Measurements from ENCODE around the gene TMEFF2.

TMEFF2 gene

DNA sequence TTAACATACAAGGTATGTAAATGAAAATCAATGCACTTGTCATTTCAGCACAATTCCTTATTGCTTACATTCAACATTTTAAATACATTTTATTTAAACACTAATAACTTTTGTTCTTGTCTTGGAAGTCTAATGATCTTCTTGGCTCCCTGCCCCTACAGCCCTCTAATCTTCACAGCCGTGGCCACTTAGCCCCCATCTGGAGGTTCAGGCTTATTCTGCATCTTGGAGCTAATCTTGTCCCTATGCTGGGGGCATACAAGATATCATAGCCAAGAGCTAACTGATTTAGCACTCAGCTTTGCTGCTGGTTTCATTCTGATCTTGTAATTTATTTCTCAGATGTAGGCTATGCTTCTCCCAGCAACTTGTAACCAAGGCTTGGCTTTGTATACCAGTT, 140.8 kb downstream of the TMEFF2 start:
- no peak for DNase-seq

- no peak for DNase-seq
Measured at GRCh38 chr2:192051533-192051932, 143.2 kb downstream of the TMEFF2 start.

GRCh38 chr2:192049362-192049761, 145.4 kb downstream of the TMEFF2 start:
- no peak for DNase-seq

DNA sequence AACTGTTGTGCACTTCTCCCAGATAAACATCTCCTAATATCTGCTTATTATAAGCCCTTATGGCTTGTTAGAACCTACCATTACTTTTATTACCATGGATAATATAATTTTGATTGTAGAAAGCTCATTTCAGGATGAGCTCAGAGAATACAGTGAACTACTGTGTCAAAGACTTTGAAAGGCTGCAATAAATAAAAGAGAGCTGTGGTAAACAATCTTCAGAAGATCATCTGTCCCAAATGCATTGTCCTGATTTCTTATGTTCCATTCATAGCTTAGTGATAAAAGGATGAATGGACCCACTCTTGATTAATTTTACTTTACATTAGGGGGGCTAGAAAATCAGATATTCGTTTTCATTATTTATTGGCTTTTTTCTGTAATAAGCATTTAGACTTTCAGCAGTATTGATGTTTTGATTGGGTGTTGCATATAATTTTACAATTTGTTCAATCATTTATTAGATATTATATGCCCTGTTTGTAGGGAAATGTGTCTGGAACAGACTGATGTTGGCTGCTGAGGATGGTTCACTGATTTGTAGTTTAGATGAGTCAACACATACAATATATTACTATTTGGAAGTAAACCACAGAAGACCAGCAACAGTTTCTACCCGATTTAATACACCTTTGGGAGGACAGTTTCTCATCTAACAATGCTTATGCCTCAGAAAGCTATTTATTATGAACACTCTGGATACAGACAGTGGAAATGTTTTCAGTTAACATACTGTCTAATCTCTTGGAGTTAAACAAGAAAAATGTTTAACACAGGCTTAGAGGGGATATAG, 147.2 kb downstream of the TMEFF2 start:
- no peak for DNase-seq

GRCh38 chr2:192044496-192044895, 150.2 kb downstream of the TMEFF2 start:
- no peak for DNase-seq

- DNase-seq, result no peak
Measured at GRCh38 chr2:192043216-192043870, 151.4 kb downstream of the TMEFF2 start.

DNA sequence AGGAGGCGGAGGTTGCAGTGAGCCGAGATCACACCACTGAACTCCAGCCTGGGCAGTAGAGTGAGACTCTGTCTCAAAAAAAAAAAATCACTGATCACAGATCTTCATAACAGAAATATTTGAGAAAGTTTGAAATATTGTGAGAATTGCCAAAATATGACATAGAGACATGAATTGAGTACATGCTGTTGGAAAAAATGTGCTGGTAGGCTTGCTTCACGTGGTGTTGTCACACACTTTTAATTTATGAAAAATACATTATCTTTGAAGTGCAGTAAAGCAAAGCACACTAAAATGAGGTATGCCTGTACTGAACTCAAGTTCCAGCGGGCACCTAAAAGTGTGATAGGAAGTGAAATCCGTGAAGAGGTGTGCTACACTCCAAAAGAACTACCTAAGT, 152.6 kb downstream of the TMEFF2 start:
- DNase-seq, result no peak

- no peak for DNase-seq
Measured at GRCh38 chr2:192038110-192038509, 156.6 kb downstream of the TMEFF2 start.

DNA sequence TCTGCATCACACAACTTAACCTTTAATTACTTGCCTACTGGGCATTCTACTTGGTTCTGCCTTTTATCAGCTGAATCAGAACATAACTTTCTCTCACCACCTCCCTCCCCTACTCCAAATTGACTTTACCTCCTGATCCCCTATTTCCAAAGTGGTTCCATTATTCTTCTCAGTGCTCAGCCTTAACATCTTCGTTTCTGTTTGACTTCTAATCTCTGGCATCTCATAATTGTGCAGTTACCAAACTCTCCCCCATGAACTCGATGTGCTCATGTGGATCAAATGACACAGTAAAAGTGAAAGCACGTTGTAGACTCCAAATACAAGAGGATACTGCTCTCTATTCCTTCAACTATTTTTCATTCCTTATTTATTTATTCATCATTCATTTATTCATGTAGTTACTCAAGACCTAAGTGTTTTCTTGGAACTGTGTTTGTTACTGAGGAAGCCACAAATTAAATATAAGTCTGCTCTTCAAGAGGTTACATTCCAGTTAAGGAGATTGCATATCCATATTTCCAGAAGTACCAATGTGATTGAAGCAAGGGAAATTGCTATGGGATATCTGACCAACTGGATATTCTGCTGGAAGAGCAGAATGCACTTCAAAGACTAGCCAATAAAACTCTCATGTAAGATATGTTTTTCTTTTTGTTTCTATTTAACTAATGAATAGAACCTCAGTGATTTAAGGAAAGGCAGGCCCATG, 158.8 kb downstream of the TMEFF2 start:
- DNase-seq, result no peak

- DNase-seq, result no peak
Measured at GRCh38 chr2:192030856-192031255, 163.9 kb downstream of the TMEFF2 start.

GRCh38 chr2:192030289-192030688, 164.4 kb downstream of the TMEFF2 start:
- DNase-seq, result no peak

DNA sequence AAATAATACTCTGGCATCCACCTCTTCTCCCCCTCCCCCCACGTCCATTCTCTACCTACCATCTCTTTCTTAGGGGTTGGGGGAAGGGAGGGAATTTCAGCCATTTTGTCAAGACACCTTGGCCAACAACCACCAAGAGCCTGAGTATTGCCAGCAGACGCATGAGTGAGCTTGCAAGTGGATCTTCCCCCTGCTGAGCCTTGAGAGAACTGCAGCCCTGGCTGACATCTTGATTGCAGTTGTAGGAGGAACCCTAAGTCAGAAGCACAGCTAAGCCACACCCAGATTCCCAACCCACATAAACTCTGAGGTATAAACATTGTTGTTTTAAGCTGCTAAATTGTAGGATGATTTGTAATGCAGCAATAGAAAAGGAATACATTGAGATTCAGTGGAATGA, 165.6 kb downstream of the TMEFF2 start:
- DNase-seq, result no peak

DNA sequence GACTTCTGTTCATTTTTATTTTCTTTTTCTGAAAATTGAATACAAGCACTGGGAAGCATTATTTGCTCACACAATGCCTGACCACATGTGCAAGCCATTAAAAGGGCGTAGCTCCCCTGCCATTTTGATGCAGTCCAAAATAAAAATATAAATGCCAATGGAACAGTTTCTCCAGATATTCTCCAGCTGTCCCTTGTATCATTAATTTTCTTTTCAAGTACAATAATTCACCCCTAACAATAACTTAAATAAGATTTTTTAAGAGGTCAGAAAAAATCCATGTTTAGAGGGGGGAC, 168.0 kb downstream of the TMEFF2 start:
- DNase-seq, result no peak

DNA sequence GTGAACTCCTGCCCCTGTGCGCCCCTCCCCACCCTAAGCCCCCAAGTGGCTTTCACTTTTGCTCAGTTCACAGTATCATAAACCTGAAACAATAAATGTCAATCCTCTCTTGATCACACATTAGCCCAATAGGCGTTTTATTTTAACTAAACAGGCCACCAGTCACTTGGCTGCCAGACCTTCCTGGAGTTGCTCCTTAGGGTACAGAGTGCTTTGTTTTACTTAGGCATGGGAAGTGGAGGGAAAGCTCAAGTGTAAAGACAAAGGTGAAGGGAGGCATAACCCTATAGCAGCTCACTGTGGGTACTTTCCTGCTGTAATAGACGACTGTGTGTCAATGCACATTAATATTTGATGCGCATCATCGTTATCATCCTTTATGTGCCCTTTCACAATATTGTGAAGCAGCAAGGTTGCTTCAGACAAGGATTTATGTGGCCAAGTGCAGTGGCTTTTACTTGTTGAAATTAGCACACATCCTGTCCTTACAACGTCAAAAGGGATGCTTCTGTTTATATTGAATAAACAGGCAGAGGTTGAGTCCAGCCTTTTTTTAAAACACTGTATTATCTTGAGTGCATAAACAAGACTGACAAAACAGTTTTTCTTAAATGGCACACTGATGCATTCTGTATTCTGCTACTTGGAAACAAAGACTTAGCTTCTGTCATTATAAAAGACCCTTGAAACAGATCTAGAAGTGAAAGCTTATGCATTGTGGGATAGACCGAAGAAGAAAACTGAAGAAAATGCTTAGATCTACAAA, 168.5 kb downstream of the TMEFF2 start:
- DNase-seq, result no peak

DNA sequence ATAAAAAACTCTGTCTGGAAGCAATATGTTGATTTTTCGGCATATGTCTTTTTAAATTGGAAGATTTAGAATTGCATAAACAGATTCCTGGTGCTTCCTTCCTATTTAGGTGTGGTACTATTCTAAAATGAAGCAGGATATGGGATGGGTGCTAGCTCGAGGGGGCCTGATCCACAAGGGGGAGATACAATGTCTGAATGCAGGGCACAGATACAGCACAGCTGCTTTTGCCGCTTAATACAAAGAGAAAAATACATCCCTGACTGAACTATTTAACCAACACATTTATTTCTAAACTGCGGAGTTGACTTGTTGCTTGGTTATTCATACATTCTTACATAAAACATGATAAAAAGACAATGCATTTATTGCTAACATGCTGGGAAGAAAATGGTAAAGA, 169.1 kb downstream of the TMEFF2 start:
- no peak for DNase-seq

GRCh38 chr2:192023006-192023405, 171.7 kb downstream of the TMEFF2 start:
- DNase-seq, result no peak

- no peak for DNase-seq
Measured at GRCh38 chr2:192017844-192018243, 176.9 kb downstream of the TMEFF2 start.

DNA sequence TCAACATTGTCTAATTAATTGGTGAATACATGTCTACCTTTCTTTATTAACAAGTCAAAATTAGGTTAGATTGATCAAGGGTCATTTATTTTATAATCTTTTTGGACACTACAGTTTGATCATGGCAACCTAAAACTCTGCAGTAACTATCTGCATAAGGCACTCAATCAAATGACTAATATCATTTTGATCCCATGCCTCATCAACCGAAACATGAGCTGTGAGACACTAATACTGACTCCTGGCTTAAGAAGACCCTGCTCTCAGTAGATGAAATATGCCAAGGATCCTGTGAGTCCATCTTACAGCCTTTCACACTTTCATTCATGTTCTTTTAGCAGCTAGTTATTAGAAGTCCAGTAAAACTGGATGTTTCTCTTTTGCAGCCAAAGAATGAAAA, 178.5 kb downstream of the TMEFF2 start:
- no peak for DNase-seq

- no peak for DNase-seq
Measured at GRCh38 chr2:192013211-192013610, 181.5 kb downstream of the TMEFF2 start.

DNA sequence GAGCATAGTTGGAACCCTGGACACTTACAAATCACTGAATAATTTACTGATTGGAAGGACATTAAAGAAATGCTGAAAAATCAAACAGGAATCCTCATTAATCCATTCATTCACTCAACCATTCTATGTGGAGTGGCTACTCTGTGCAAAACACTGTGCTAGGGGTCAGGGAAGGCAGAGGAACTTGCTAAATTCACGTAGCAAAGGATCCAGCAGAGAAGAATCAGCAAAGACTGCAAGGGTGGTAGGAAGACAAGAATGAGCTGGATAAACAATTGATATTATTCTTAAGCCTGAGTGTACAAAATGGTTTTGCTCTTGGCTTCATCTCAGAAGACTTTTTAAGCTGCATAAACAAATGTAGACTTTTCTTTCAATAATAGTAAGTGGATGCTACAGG, 183.5 kb downstream of the TMEFF2 start:
- DNase-seq, result no peak

- DNase-seq, result no peak
Measured at GRCh38 chr2:192010073-192010472, 184.7 kb downstream of the TMEFF2 start.

DNA sequence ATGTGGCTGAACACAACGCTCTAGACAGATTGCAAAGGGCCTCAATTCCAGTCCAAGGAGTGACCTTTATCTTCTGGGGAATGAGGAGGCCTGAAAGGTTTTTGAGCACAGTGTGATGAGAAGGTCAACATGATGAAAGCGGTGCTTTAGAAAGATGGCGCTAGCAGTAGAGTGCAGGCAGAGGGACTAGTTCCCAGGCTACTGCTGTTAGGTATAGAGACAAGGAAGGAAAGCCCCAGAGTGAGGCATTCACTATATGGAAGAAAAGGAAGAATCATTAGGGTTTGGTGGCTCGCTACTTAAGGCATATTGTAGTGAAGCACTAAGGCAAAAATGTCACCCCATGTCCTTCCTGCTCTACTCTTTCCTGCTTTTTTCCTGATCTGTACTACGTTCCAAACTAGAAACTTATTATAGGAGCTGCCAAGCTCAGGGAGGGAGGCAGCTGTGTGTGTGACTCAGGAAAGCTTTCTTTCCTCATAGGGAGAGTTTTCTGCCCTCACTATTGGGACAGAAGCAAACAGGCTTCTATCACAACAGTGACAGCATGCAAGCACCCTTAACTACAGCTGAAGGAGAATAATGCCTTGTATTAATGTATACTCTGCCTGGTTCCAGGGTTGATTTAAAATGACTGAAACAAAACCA, 187.0 kb downstream of the TMEFF2 start:
- DNase-seq, result no peak

GRCh38 chr2:192005211-192005610, 189.5 kb downstream of the TMEFF2 start:
- DNase-seq, result no peak

All from RPMI8226 (cell line).